GM21390 (cell line): Measurements from ENCODE around the gene AGFG1.
"Not testable (repeated sequence)": the region's sequence is repeated elsewhere in the genome, so short reads cannot be mapped to it uniquely, and the experiment has no call there.

ENCODE experiments used
- ATAC-seq: cut with Tn5 transposase; IDR thresholded peaks from one replicate; pipeline ENCODE4 v1.9.1; 2021; ENCODE audit not compliant: unreplicated experiment

The AGFG1 gene

GRCh38 chr2:227534714-227535113, 62.8 kb downstream of the AGFG1 start:
- ATAC-seq: peak; percentile 96

GRCh38 chr2:227536445-227536844, 64.5 kb downstream of the AGFG1 start:
- ATAC-seq: no peak

GRCh38 chr2:227539465-227539956, 67.6 kb downstream of the AGFG1 start:
- no peak for ATAC-seq

- not testable (repeated sequence) for ATAC-seq
Observed at GRCh38 chr2:227540352-227540751, 68.4 kb downstream of the AGFG1 start.

- ATAC-seq: no peak
Observed at GRCh38 chr2:227545990-227546389, 74.0 kb downstream of the AGFG1 start.

- no peak for ATAC-seq
Observed at GRCh38 chr2:227551836-227552235, 79.9 kb downstream of the AGFG1 start.

GRCh38 chr2:227562581-227562980, 90.6 kb downstream of the AGFG1 start:
- ATAC-seq: no peak

GRCh38 chr2:227565080-227565479, 93.1 kb downstream of the AGFG1 start:
- no peak for ATAC-seq

- no peak for ATAC-seq
Observed at GRCh38 chr2:227566012-227566411, 94.1 kb downstream of the AGFG1 start.

- ATAC-seq: no peak
Observed at GRCh38 chr2:227568852-227569169, 96.9 kb downstream of the AGFG1 start.

GRCh38 chr2:227570615-227571014, 98.7 kb downstream of the AGFG1 start:
- no peak for ATAC-seq

- no peak for ATAC-seq
Observed at GRCh38 chr2:227576110-227576509, 104.2 kb downstream of the AGFG1 start.

GRCh38 chr2:227576812-227577211, 104.9 kb downstream of the AGFG1 start:
- ATAC-seq: no peak

- ATAC-seq: no peak
Observed at GRCh38 chr2:227577555-227577954, 105.6 kb downstream of the AGFG1 start.

- no peak for ATAC-seq
Observed at GRCh38 chr2:227578642-227579041, 106.7 kb downstream of the AGFG1 start.

GRCh38 chr2:227579791-227580190, 107.8 kb downstream of the AGFG1 start:
- no peak for ATAC-seq

GRCh38 chr2:227582369-227582768, 110.4 kb downstream of the AGFG1 start:
- ATAC-seq: no peak

GRCh38 chr2:227592694-227593387, 120.9 kb downstream of the AGFG1 start:
- ATAC-seq: peak; percentile 93

GRCh38 chr2:227595797-227596196, 123.8 kb downstream of the AGFG1 start:
- ATAC-seq: no peak

- no peak for ATAC-seq
Observed at GRCh38 chr2:227597036-227597435, 125.1 kb downstream of the AGFG1 start.

- ATAC-seq: no peak
Observed at GRCh38 chr2:227597998-227598397, 126.0 kb downstream of the AGFG1 start.

GRCh38 chr2:227598835-227599503, 127.0 kb downstream of the AGFG1 start, which contains the start of gene SCYGR2:
SCYGR2 (plus strand) TSS chr2:227598893; CDS start chr2:227598893, 0 bp downstream.
- ATAC-seq: not testable (repeated sequence)
